NCI-H2171 (cell line): ENCODE results near the gene ENOX2.
"Not testable (repeated sequence)": the region's sequence is repeated elsewhere in the genome, so short reads cannot be mapped to it uniquely, and the experiment has no call there.

ENCODE experiments used
- DNase-seq: peaks from one replicate; lab custom pipeline; 2025; lab: John Stamatoyannopoulos, UW

ENOX2 gene, protein sequence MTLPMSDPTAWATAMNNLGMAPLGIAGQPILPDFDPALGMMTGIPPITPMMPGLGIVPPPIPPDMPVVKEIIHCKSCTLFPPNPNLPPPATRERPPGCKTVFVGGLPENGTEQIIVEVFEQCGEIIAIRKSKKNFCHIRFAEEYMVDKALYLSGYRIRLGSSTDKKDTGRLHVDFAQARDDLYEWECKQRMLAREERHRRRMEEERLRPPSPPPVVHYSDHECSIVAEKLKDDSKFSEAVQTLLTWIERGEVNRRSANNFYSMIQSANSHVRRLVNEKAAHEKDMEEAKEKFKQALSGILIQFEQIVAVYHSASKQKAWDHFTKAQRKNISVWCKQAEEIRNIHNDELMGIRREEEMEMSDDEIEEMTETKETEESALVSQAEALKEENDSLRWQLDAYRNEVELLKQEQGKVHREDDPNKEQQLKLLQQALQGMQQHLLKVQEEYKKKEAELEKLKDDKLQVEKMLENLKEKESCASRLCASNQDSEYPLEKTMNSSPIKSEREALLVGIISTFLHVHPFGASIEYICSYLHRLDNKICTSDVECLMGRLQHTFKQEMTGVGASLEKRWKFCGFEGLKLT

GRCh38 chrX:130902783-130903613, at the start of gene ENOX2:
ENOX2 (minus strand) TSS chrX:130903209; CDS start chrX:130703216, 199,993 bp downstream.
- DNase-seq: peak; percentile 78

GRCh38 chrX:130952266-130953043, 49.4 kb upstream of the ENOX2 start:
- DNase-seq: no peak

- DNase-seq: no peak
Observed at GRCh38 chrX:130944230-130944629, 41.2 kb upstream of the ENOX2 start.

- DNase-seq: no peak
Observed at GRCh38 chrX:130937101-130937500, 34.1 kb upstream of the ENOX2 start.

- DNase-seq: no peak
Observed at GRCh38 chrX:130933358-130933757, 30.3 kb upstream of the ENOX2 start.

DNA sequence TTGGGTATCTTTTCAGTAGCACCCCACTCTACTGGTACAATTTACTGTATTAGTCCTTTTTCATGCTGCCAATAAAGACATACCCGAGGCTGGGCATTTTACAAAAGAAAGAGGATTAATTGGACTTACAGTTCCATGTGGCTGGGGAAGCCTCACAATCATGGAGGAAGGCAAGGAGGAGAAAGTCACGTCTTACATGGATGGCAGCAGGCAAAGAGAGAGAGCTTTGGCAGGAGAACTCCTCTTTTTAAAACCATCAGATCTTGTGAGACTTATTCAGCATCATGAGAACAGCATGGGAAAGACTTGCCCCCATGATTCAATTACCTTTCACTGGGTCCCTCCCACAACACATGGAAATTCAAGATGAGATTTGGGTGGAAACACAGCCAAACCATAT, 17.4 kb upstream of the ENOX2 start:
- not testable (repeated sequence) for DNase-seq

DNA sequence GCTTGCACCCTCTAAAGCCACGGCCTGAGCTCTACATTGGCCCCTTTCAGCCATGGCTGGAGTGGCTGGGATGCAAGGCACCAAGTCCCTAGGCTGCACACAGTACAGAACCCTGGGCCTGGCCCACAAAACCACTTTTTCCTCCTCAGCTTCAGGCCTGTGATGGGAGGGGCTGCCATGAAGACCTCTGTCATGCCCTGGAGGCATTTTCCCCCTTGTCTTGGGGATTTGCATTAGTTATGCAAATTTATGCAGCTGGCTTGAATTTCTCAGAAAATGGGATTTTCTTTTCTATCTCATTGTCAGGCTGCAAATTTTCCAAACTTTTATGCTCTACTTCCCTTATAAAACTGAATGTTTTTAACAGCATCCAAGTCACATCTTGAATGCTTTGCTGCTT, 16.7 kb upstream of the ENOX2 start:
- DNase-seq: not testable (repeated sequence)

DNA sequence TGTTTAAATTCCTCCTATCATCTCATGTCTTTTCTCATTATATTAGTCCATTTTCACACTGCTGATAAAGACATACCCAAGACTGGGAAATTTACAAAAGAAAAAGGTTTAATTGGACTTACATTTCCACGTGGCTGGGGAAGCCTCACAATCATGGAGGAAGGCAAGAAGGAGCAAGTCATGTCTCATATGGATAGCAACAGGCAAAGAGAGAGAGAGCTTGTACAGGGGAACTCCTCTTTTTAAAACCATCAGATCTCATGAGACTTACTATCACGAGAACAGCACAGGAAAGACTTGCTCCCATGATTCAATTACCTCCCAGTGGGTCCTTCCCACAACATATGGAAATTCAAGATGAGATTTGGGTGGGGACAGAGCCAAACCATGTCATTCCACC, 15.5 kb upstream of the ENOX2 start:
- not testable (repeated sequence) for DNase-seq

GRCh38 chrX:130916636-130917422, 13.8 kb upstream of the ENOX2 start:
- DNase-seq: no peak

- no peak for DNase-seq
Observed at GRCh38 chrX:130915302-130915701, 12.3 kb upstream of the ENOX2 start.

DNA sequence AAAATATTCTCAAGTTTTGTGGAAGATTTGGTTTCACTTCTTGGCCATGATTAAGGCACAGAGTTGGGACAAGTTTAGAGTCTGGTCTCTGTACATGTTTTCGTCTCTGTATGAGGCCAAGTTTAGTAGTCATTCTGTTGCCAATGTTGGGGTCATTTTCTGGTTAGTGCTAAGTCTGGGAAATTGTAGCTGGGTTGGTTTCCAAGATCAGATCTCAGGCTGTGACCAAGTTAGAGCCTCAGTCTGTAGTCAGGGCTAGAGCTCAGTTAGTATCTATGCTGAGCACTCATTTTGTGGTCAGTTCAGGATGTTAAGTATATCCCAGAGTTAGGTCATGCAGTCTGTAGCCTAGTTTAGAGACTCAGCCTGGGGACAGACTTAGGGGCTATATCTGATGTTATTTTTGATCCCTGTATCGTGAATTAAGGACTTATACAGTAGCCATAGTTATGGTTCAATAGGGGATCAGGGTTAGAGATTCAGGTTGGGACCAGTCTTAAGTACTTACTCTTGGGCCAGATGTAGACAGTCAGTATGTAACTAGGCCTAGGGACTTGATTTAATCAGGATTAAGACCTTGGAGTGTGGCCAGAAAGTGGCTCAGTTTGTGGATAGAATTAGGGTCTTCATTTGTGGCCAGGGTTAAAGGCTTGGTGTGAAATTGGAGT, 6.6 kb upstream of the ENOX2 start:
- no peak for DNase-seq

GRCh38 chrX:130906776-130907175, 3.8 kb upstream of the ENOX2 start:
- DNase-seq: no peak

GRCh38 chrX:130902446-130902782, 595 bp downstream of the ENOX2 start:
- no peak for DNase-seq

GRCh38 chrX:130896802-130897501, 6.1 kb downstream of the ENOX2 start:
- no peak for DNase-seq

DNA sequence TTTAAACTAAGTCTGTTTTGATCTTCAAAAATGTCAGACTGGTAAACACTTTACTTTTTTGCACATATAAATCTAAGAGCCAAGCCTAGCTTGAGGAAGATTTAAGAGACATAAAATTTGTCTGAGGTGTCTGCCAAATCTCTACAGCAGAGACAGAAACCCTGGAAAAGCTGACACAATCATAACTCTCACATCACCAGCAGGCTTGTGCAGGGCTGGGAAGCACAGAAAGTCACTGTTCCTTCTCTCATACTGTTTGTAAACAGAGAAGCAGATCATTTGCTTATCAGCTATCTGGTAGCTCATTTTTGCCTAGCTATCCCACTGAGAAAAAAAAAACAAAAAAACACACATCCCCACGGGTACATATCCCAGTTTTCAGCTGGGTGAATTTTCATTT, 7.0 kb downstream of the ENOX2 start:
- no peak for DNase-seq

GRCh38 chrX:130895299-130895698, 7.7 kb downstream of the ENOX2 start:
- no peak for DNase-seq

- no peak for DNase-seq
Observed at GRCh38 chrX:130893356-130894085, 9.5 kb downstream of the ENOX2 start.

GRCh38 chrX:130887376-130887775, 15.6 kb downstream of the ENOX2 start:
- peak; percentile 10 for DNase-seq

- DNase-seq: no peak
Observed at GRCh38 chrX:130885996-130886395, 17.0 kb downstream of the ENOX2 start.
